ENCODE measurements around the gene RRBP1. TPM values are rescaled to one million over a fixed set of nuclear protein-coding genes. Genes with fewer than 3 reads are reported as not detected.

Gene RRBP1
- total RNA-seq (2014; rRNA removed; shearing (Covaris generic)) = 55.8 and 59.9 TPM in 2 replicates
- 61.4 and 101 TPM in 2 replicates for polyA plus RNA-seq (2014; cell fraction: nucleus; rRNA removed)

GRCh38 chr20:17682103-17682888 lies at the start of gene RRBP1:
Gene RRBP1 (minus strand): TSS chr20:17682242. CDS start chr20:17660507, 21,735 bp downstream.
- DNase-seq (ENCODE audit: extremely low read depth, low read depth) = peak; percentile 98

GRCh38 chr20:17731233-17731632 lies 49.2 kb upstream of the RRBP1 start:
- no peak for DNase-seq (ENCODE audit: extremely low read depth, low read depth)

GRCh38 chr20:17730071-17730470 lies 48.0 kb upstream of the RRBP1 start:
- no peak for DNase-seq (ENCODE audit: extremely low read depth, low read depth)

GRCh38 chr20:17728074-17728473 lies 46.0 kb upstream of the RRBP1 start:
- DNase-seq (ENCODE audit: extremely low read depth, low read depth) = no peak

GRCh38 chr20:17727351-17727750 lies 45.3 kb upstream of the RRBP1 start:
- DNase-seq (ENCODE audit: extremely low read depth, low read depth) = no peak

- no peak for DNase-seq (ENCODE audit: extremely low read depth, low read depth)
Measured at GRCh38 chr20:17726902-17727301, 44.9 kb upstream of the RRBP1 start.

GRCh38 chr20:17725094-17725835 lies 43.2 kb upstream of the RRBP1 start:
- no peak for DNase-seq (ENCODE audit: extremely low read depth, low read depth)

GRCh38 chr20:17723301-17723691 lies 41.3 kb upstream of the RRBP1 start:
- no peak for DNase-seq (ENCODE audit: extremely low read depth, low read depth)

- DNase-seq (ENCODE audit: extremely low read depth, low read depth) = no peak
Measured at GRCh38 chr20:17722493-17723300, 40.7 kb upstream of the RRBP1 start.

- no peak for DNase-seq (ENCODE audit: extremely low read depth, low read depth)
Measured at GRCh38 chr20:17721802-17722486, 39.9 kb upstream of the RRBP1 start.

GRCh38 chr20:17720755-17721154 lies 38.7 kb upstream of the RRBP1 start:
- DNase-seq (ENCODE audit: extremely low read depth, low read depth) = no peak

GRCh38 chr20:17716331-17716730 lies 34.3 kb upstream of the RRBP1 start:
- DNase-seq (ENCODE audit: extremely low read depth, low read depth) = no peak

- no peak for DNase-seq (ENCODE audit: extremely low read depth, low read depth)
Measured at GRCh38 chr20:17715075-17715474, 33.0 kb upstream of the RRBP1 start.

- no peak for DNase-seq (ENCODE audit: extremely low read depth, low read depth)
Measured at GRCh38 chr20:17714597-17714996, 32.6 kb upstream of the RRBP1 start.

- no peak for DNase-seq (ENCODE audit: extremely low read depth, low read depth)
Measured at GRCh38 chr20:17712708-17713107, 30.7 kb upstream of the RRBP1 start.

- no peak for DNase-seq (ENCODE audit: extremely low read depth, low read depth)
Measured at GRCh38 chr20:17712201-17712600, 30.2 kb upstream of the RRBP1 start.

- DNase-seq (ENCODE audit: extremely low read depth, low read depth) = no peak
Measured at GRCh38 chr20:17711267-17711627, 29.2 kb upstream of the RRBP1 start.

GRCh38 chr20:17710379-17711266 lies 28.6 kb upstream of the RRBP1 start:
- DNase-seq (ENCODE audit: extremely low read depth, low read depth) = no peak
